DOHH2 (cell line): ENCODE results near the gene RAVER2.

Experiments used
- H3F3A ChIP-seq: fragments of 200-600 bp; sonication (generic), shearing (Covaris generic); 2 replicates; pipeline ENCODE4 v1.6.0; 2016; ENCODE audit warnings: antibody characterized with exemption, mild to moderate bottlenecking; ENCODE audit not compliant: control insufficient read depth, insufficient read depth
- H3K27ac ChIP-seq: fragments of 200-600 bp; sonication (generic); 2 replicates; pipeline ENCODE4 v1.5.1; 2014; ENCODE audit warnings: low read depth, mild to moderate bottlenecking, low read length, moderate library complexity
- H3K27me3 ChIP-seq: fragments of 200-600 bp; sonication (generic); 2 replicates; pipeline ENCODE4 v1.6.1; 2014; ENCODE audit warnings: mild to moderate bottlenecking, low read length, mixed read lengths; ENCODE audit not compliant: control insufficient read depth
- H3K36me3 ChIP-seq: fragments of 200-600 bp; sonication (generic); 2 replicates; pipeline ENCODE4 v1.6.1; 2014; ENCODE audit warnings: mild to moderate bottlenecking, low read length, moderate library complexity, mixed read lengths; ENCODE audit not compliant: control insufficient read depth
- H3K4me1 ChIP-seq: fragments of 200-600 bp; sonication (generic); 2 replicates; pipeline ENCODE4 v1.6.1; 2014; ENCODE audit warnings: mild to moderate bottlenecking, low read length, mixed read lengths; ENCODE audit not compliant: control insufficient read depth
- H3K4me2 ChIP-seq: fragments of 200-600 bp; sonication (generic); 2 replicates; pipeline ENCODE4 v1.6.0; 2014; ENCODE audit warnings: mild to moderate bottlenecking, low read length, moderate library complexity
- H3K4me3 ChIP-seq: fragments of 200-600 bp; sonication (generic); 2 replicates; pipeline ENCODE4 v1.5.1; 2014; ENCODE audit warnings: mild to moderate bottlenecking, low read length, mixed read lengths
- H3K79me2 ChIP-seq: fragments of 200-600 bp; sonication (generic); 2 replicates; pipeline ENCODE4 v1.6.1; 2014; ENCODE audit warnings: mild to moderate bottlenecking, low read length, mixed read lengths; ENCODE audit not compliant: control insufficient read depth
- H3K9me2 ChIP-seq: fragments of 200-600 bp; sonication (generic); replicated peaks from 2 replicates; pipeline ENCODE4 v1.6.1; 2014; ENCODE audit warnings: mild to moderate bottlenecking, low read length, mixed read lengths; ENCODE audit not compliant: control insufficient read depth
- H3K9me3 ChIP-seq: fragments of 200-600 bp; sonication (generic); 2 replicates; pipeline ENCODE4 v1.6.1; 2014; ENCODE audit warnings: antibody characterized with exemption, low read length, mixed read lengths; ENCODE audit not compliant: control insufficient read depth, insufficient read depth
- H4K20me1 ChIP-seq: fragments of 200-600 bp; sonication (generic); 2 replicates; pipeline ENCODE4 v1.6.0; 2014; ENCODE audit warnings: low read depth, mild to moderate bottlenecking, antibody characterized with exemption, low read length, moderate library complexity; ENCODE audit not compliant: control insufficient read depth, insufficient read depth
- CTCF ChIP-seq: fragments of 200-600 bp; sonication (generic); IDR thresholded peaks from one replicate; pipeline ENCODE4 v1.5.1; 2014; ENCODE audit warnings: antibody characterized with exemption, mild to moderate bottlenecking, low read depth, low read length; ENCODE audit not compliant: poor library complexity, severe bottlenecking
- EZH2phosphoT487 ChIP-seq: fragments of 200-600 bp; sonication (generic); IDR thresholded peaks from 2 replicates; pipeline ENCODE4 v1.6.1; 2017; ENCODE audit warnings: borderline replicate concordance, mild to moderate bottlenecking, antibody characterized with exemption, low read length, moderate library complexity, mixed read lengths

RAVER2 gene

GRCh38 chr1:64851664-64852063 lies 106.8 kb downstream of the RAVER2 start:
- Histone ChIP-seq H3K4me3 (no peak overlapping the region), H3K9me3 (no peaks in the 10 kb centered on the region), H3K27me3 (no peaks in the 10 kb centered on the region), H3K27ac (no peak overlapping the region), H3K36me3 (peaks cover 56% of the 10 kb centered on the region), H3K79me2 (no peaks in the 10 kb centered on the region), H4K20me1 (no peaks in the 10 kb centered on the region), H3F3A (no peaks in the 10 kb centered on the region), H3K4me2 (no peak overlapping the region), H3K4me1 (peaks cover 5% of the 10 kb centered on the region), H3K9me2 (no peaks in the 10 kb centered on the region)
- TF ChIP-seq CTCF = no peak
- no peak for TF ChIP-seq EZH2phosphoT487

- Histone ChIP-seq H3K79me2 (no peaks in the 10 kb centered on the region), H3K4me3 (no peak overlapping the region), H3K27ac (no peak overlapping the region), H3K9me2 (no peaks in the 10 kb centered on the region), H3K36me3 (peaks cover 68% of the 10 kb centered on the region), H3K27me3 (no peaks in the 10 kb centered on the region), H3K9me3 (no peaks in the 10 kb centered on the region), H4K20me1 (no peaks in the 10 kb centered on the region), H3K4me2 (no peak overlapping the region), H3F3A (no peaks in the 10 kb centered on the region), H3K4me1 (peaks cover 5% of the 10 kb centered on the region)
- TF ChIP-seq CTCF = no peak
- no peak for TF ChIP-seq EZH2phosphoT487
Observed at GRCh38 chr1:64854674-64855073, 109.8 kb downstream of the RAVER2 start.

- Histone ChIP-seq H3K36me3 (peaks cover 66% of the 10 kb centered on the region), H3K4me1 (peaks cover 5% of the 10 kb centered on the region), H3K27me3 (no peaks in the 10 kb centered on the region), H3K4me2 (no peak overlapping the region), H3K79me2 (no peaks in the 10 kb centered on the region), H3K9me3 (no peaks in the 10 kb centered on the region), H3F3A (no peaks in the 10 kb centered on the region), H4K20me1 (no peaks in the 10 kb centered on the region), H3K27ac (no peak overlapping the region), H3K4me3 (no peak overlapping the region), H3K9me2 (no peaks in the 10 kb centered on the region)
- TF ChIP-seq EZH2phosphoT487 (no peak), CTCF (no peak)
Observed at GRCh38 chr1:64855557-64855956, 110.7 kb downstream of the RAVER2 start.

GRCh38 chr1:64856553-64856952 lies 111.7 kb downstream of the RAVER2 start:
- no peaks in the 10 kb centered on the region for H3K9me3 ChIP-seq
- no peak for TF ChIP-seq CTCF
- no peak for TF ChIP-seq EZH2phosphoT487
- H3K4me3 ChIP-seq = no peak overlapping the region
- no peaks in the 10 kb centered on the region for H3K9me2 ChIP-seq
- no peak overlapping the region for H3K27ac ChIP-seq
- peaks cover 70% of the 10 kb centered on the region for H3K36me3 ChIP-seq
- no peaks in the 10 kb centered on the region for H3K79me2 ChIP-seq
- H4K20me1 ChIP-seq = no peaks in the 10 kb centered on the region
- peaks cover 13% of the 10 kb centered on the region for H3K4me1 ChIP-seq
- no peaks in the 10 kb centered on the region for H3F3A ChIP-seq
- H3K4me2 ChIP-seq = no peak overlapping the region
- H3K27me3 ChIP-seq = no peaks in the 10 kb centered on the region
